DOHH2 (cell line): ENCODE measurements around the gene B3GNT9.

ENCODE experiments used
- EZH2phosphoT487 ChIP-seq: fragments of 200-600 bp; sonication (generic); IDR thresholded peaks from 2 replicates; pipeline ENCODE4 v1.6.1; 2017; ENCODE audit warnings: borderline replicate concordance, mild to moderate bottlenecking, antibody characterized with exemption, low read length, moderate library complexity, mixed read lengths
- TF ChIP-seq, protein P1 (sequence below): fragments of 200-600 bp; sonication (generic); IDR thresholded peaks from one replicate; pipeline ENCODE4 v1.5.1; 2014; ENCODE audit warnings: antibody characterized with exemption, mild to moderate bottlenecking, low read depth, low read length; ENCODE audit not compliant: poor library complexity, severe bottlenecking

DNA sequence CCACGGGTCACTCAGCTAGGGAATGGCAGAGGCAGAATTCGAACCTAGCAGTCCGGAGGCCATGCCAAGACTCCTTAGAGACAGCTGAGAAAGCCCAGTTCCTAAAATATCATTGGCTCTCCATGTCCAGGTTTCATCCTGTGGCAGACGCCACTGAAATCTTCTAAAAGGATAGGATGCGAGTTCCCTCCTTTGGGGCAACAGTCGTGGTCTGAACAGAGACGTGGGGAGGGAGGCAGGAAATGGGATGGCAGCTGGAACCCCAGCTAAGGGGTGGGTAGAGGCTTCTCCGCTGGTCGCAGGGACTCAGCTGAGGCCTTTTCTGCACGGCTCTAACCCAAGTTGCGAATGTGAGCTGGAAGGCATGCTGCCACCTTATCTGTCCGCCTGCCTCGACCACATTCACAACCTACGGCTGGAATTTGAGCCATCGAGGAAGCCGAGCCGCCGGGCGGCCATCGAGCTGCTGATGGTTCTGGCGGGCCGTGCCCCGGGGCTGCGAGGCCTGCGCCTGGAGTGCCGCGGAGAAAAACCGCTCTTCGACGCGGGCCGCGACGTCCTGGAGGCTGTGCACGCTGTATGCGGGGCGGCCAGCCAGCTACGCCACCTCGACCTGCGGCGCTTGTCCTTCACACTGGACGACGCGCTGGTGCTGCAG is 11.8 kb upstream of the B3GNT9 start:
- TF ChIP-seq, protein P1, sequence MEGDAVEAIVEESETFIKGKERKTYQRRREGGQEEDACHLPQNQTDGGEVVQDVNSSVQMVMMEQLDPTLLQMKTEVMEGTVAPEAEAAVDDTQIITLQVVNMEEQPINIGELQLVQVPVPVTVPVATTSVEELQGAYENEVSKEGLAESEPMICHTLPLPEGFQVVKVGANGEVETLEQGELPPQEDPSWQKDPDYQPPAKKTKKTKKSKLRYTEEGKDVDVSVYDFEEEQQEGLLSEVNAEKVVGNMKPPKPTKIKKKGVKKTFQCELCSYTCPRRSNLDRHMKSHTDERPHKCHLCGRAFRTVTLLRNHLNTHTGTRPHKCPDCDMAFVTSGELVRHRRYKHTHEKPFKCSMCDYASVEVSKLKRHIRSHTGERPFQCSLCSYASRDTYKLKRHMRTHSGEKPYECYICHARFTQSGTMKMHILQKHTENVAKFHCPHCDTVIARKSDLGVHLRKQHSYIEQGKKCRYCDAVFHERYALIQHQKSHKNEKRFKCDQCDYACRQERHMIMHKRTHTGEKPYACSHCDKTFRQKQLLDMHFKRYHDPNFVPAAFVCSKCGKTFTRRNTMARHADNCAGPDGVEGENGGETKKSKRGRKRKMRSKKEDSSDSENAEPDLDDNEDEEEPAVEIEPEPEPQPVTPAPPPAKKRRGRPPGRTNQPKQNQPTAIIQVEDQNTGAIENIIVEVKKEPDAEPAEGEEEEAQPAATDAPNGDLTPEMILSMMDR = no peak
- TF ChIP-seq EZH2phosphoT487 = no peak
